OCI-LY7 (cell line): ENCODE measurements around the gene TMEM109.
A peak's percentile ranks its signal among the peaks of the same experiment; 100 is the strongest.

Experiments
- EZH2phosphoT487 ChIP-seq: fragments of 200-600 bp; sonication (generic); IDR thresholded peaks from 2 replicates; pipeline ENCODE4 v1.6.1; 2018; ENCODE audit warnings: low read depth, borderline replicate concordance, mild to moderate bottlenecking, mixed run types, antibody characterized with exemption, low read length, moderate library complexity, mixed read lengths
- TF ChIP-seq, protein P1 (sequence below): fragments of 200-600 bp; sonication (generic); conservative IDR thresholded peaks from 2 replicates; pipeline ENCODE4 v1.5.1; 2014; ENCODE audit warnings: mild to moderate bottlenecking, antibody characterized with exemption, low read length, moderate library complexity, mixed read lengths

DNA sequence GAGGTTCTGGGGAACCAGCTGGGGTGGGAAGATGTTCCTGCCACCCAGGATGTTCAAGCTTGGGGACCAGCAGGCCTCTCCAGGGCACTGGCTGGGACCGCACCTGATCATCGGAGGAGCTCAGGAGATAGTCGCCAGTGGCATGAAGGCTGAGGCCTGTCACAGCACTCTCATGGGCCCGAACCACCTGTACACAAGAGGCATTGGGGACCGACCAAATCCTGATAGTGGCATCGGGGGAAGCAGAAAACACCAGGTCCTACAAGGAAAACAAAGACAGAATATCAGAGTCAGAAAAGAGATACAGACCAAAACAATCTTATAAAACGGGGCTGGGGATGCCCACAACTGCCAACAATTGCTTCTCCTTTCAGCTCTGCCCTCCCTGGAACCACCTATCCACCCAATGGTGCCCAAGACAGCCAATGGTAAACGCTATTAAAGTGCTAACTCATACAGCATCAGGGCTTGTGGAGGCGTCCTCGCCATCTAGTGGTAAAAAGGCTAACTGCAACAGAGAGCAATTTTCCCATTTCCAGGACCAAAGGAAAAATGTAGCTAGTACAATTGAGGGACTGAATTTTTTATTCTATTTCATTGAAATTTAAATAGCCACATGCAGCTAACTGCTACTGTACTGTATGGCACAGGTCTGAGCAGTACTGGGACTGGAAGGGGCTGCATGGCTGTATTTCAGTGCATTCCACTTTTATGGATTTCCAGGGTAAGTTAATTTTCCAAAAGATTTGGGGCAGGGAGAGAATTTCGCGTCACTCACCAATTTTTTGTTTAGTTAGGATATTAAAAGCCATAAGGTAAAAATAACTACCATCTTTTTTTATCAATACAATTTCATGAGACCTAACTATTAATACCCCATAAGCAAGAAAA, 14.7 kb upstream of the TMEM109 start:
- TF ChIP-seq, protein P1, sequence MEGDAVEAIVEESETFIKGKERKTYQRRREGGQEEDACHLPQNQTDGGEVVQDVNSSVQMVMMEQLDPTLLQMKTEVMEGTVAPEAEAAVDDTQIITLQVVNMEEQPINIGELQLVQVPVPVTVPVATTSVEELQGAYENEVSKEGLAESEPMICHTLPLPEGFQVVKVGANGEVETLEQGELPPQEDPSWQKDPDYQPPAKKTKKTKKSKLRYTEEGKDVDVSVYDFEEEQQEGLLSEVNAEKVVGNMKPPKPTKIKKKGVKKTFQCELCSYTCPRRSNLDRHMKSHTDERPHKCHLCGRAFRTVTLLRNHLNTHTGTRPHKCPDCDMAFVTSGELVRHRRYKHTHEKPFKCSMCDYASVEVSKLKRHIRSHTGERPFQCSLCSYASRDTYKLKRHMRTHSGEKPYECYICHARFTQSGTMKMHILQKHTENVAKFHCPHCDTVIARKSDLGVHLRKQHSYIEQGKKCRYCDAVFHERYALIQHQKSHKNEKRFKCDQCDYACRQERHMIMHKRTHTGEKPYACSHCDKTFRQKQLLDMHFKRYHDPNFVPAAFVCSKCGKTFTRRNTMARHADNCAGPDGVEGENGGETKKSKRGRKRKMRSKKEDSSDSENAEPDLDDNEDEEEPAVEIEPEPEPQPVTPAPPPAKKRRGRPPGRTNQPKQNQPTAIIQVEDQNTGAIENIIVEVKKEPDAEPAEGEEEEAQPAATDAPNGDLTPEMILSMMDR = peak; percentile 99
- no peak for TF ChIP-seq EZH2phosphoT487
